WERI-Rb-1 (cell line): Measurements from ENCODE around the gene IFIT5.

Source experiments
- DNase-seq: peaks from one replicate; pipeline ENCODE4 v3.0.0-alpha.2; 2020
- H3K27ac ChIP-seq: fragments of 250-450 bp; sonication (Bioruptor Pico); 2 replicates; pipeline ENCODE4 v1.5.1; 2020; ENCODE audit warnings: mild to moderate bottlenecking, moderate library complexity
- H3K27me3 ChIP-seq: fragments of 250-450 bp; sonication (Bioruptor Pico); 2 replicates; pipeline ENCODE4 v1.5.1; 2021; ENCODE audit warnings: mild to moderate bottlenecking, low read depth, moderate library complexity; ENCODE audit not compliant: insufficient read depth, severe bottlenecking
- H3K36me3 ChIP-seq: fragments of 250-450 bp; sonication (Bioruptor Pico); 2 replicates; pipeline ENCODE4 v1.5.1; 2020; ENCODE audit warnings: mild to moderate bottlenecking, moderate library complexity
- H3K4me3 ChIP-seq: 2 replicates; pipeline ENCODE4 v1.5.1; 2011; ENCODE audit warnings: low read depth, mild to moderate bottlenecking, control low read depth, low read length
- H3K9me3 ChIP-seq: fragments of 250-450 bp; sonication (Bioruptor Pico); 2 replicates; pipeline ENCODE4 v1.5.1; 2021; ENCODE audit warnings: mild to moderate bottlenecking, moderate library complexity; ENCODE audit not compliant: severe bottlenecking
- TF ChIP-seq, protein P1 (sequence below): IDR thresholded peaks from 2 replicates; pipeline ENCODE4 v1.5.1; 2011; ENCODE audit warnings: low read depth, mild to moderate bottlenecking, control low read depth, inconsistent platforms, low read length

IFIT5 gene

GRCh38 chr10:89371987-89372386, 42.4 kb upstream of the IFIT5 start:
- H3K27me3 ChIP-seq = no peaks in the 10 kb centered on the region
- DNase-seq = no peak
- no peaks in the 10 kb centered on the region for H3K36me3 ChIP-seq
- H3K9me3 ChIP-seq = no peaks in the 10 kb centered on the region
- no peak overlapping the region for H3K4me3 ChIP-seq
- TF ChIP-seq, protein P1, sequence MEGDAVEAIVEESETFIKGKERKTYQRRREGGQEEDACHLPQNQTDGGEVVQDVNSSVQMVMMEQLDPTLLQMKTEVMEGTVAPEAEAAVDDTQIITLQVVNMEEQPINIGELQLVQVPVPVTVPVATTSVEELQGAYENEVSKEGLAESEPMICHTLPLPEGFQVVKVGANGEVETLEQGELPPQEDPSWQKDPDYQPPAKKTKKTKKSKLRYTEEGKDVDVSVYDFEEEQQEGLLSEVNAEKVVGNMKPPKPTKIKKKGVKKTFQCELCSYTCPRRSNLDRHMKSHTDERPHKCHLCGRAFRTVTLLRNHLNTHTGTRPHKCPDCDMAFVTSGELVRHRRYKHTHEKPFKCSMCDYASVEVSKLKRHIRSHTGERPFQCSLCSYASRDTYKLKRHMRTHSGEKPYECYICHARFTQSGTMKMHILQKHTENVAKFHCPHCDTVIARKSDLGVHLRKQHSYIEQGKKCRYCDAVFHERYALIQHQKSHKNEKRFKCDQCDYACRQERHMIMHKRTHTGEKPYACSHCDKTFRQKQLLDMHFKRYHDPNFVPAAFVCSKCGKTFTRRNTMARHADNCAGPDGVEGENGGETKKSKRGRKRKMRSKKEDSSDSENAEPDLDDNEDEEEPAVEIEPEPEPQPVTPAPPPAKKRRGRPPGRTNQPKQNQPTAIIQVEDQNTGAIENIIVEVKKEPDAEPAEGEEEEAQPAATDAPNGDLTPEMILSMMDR = no peak
- H3K27ac ChIP-seq = no peak overlapping the region

DNA sequence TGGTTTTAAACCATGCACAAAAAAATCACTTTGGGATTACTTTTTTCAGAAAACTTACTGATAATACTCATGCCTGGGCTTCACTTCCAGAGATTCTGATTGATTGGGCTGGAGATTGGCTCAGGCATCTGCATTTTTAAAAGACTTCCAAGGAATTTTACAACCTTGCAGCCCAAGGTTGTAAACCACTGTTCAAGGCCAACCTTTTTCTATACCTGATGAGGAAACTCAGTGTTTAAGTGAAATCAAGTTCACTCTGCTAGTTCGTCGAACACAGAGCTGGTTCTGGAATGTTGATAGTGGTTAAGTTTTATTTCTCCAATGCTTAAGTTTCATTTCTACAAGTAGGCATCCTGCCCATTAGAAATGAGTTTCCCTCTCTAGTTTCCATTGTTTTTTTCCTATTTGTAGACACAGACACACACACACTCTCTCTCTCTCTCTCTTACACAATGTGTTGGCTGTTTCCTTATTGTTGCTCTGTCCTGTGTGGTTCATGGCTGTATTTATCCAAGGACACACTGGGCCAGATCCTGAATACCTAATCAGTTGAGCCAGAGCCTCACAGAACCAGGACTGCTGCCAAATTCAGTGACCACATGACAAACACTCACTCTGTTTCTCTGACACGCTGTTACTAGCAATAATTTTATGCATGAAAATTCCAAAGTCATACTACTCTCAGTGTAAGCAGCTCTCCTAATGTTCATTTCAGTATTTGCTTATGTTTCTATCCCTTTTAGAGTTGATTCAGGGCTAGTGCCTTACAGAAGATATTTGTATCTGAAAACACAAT, 40.3 kb upstream of the IFIT5 start:
- Histone ChIP-seq H3K36me3 (no peaks in the 10 kb centered on the region), H3K9me3 (no peaks in the 10 kb centered on the region), H3K4me3 (no peak overlapping the region), H3K27me3 (no peaks in the 10 kb centered on the region), H3K27ac (no peak overlapping the region)
- TF ChIP-seq, protein P1 = no peak
- no peak for DNase-seq

DNA sequence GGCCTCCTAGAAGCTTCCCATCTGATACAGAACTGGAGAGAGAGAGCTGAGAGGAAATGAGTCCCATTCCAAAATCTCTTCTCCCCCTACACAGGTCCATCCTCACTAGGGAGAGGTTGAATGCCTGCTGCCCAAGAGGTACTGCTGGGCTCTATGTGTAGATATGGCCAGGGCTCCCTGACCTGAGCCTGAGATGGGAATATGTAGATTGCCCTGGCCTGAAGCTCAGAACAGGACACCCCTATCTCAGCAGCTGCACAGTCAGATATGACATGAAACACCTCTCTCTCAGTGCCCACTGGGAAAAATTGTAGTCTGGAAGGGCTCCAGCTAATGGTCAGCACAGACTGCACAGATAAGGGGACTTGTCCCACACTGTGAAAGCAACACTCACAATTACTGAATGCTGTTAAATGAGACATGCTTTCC, 39.6 kb upstream of the IFIT5 start:
- no peak for DNase-seq
- Histone ChIP-seq H3K27ac (no peak overlapping the region), H3K27me3 (no peaks in the 10 kb centered on the region), H3K36me3 (no peaks in the 10 kb centered on the region), H3K9me3 (no peaks in the 10 kb centered on the region), H3K4me3 (no peak overlapping the region)
- TF ChIP-seq, protein P1 = no peak

DNA sequence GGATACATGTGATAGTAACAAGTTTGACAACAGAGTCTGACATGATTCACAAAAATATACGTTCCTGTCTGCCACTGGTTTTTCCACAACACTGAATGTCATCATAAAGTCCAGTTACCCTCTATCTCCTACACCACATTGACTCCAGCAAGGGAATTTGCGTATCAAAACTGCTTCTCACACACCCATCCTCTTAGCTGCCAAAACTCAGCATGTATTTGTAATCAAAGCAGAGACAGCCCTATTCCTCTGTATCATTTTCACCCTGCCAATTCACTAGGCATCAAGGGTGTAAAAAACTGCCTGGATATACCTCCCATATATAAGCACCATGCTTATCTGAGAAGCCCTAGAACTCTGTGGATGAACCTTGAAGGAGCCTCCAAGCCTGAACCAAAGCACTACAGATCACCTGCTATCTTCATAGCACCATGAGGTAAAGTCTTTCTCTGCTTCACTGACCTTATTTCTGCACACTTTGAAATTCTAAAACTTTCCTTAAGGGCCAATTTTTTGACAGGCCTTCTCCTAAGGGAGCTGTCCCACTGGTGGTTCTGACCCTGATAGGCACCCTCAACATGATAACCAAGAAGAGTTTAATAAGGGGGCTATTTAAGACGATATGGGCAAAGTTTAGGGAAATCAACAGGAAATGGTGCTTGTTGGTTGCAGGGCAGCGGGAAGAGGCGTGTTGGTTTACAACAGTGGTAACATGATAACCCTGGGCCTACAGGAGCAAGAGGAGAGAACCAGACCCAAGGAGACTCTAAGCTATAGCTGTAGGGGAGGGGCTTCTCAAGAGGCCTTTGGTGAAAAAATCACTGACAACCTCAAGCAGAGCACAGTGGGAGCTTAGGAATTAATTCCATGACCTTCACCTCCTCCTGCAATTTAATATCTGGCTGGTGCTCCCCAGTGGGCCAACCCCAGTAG, 36.4 kb upstream of the IFIT5 start, which contains the start of gene IFIT1B:
IFIT1B (plus strand) TSS at position 352 of the 933 bp plus-strand sequence; CDS start at position 432, 80 bp downstream.
- H3K4me3 ChIP-seq = no peak within 1 kb of the TSS
- DNase-seq = no peak
- no peak within 1 kb of the TSS for H3K27ac ChIP-seq
- TF ChIP-seq, protein P1 = no peak
- no peaks in the 10 kb centered on the region for H3K9me3 ChIP-seq
- no peaks in the 10 kb centered on the region for H3K36me3 ChIP-seq
- H3K27me3 ChIP-seq = no peaks in the 10 kb centered on the region

- Histone ChIP-seq H3K9me3 (no peaks in the 10 kb centered on the region), H3K4me3 (no peak overlapping the region), H3K27me3 (no peaks in the 10 kb centered on the region), H3K27ac (no peak overlapping the region; the same call in 1 of the 2 replicates), H3K36me3 (no peaks in the 10 kb centered on the region)
- TF ChIP-seq, protein P1 = no peak
- DNase-seq = no peak
Measured at GRCh38 chr10:89379103-89379502, 35.3 kb upstream of the IFIT5 start.
